Globus pallidus (tissue), 1 donor: ENCODE measurements around the gene PHKA2.

Experiments used
- DNase-seq: peaks from one replicate; pipeline ENCODE4 v3.0.0-alpha.2; 2015; ENCODE audit warnings: low spot score

Gene PHKA2

GRCh38 chrX:18889346-18890048, 94.4 kb downstream of the PHKA2 start:
- DNase-seq: no peak

- DNase-seq: no peak
Measured at GRCh38 chrX:18888281-18888680, 95.6 kb downstream of the PHKA2 start.

- no peak for DNase-seq
Measured at GRCh38 chrX:18887825-18888212, 96.1 kb downstream of the PHKA2 start.

- DNase-seq: no peak
Measured at GRCh38 chrX:18887177-18887824, 96.6 kb downstream of the PHKA2 start.

GRCh38 chrX:18886344-18887161, 97.4 kb downstream of the PHKA2 start:
- peak; percentile 42 for DNase-seq

GRCh38 chrX:18886005-18886343, 97.9 kb downstream of the PHKA2 start:
- no peak for DNase-seq

- no peak for DNase-seq
Measured at GRCh38 chrX:18885328-18886004, 98.4 kb downstream of the PHKA2 start.

GRCh38 chrX:18884916-18885315, 99.0 kb downstream of the PHKA2 start:
- no peak for DNase-seq

- DNase-seq: no peak
Measured at GRCh38 chrX:18883961-18884765, 99.8 kb downstream of the PHKA2 start.

- DNase-seq: no peak
Measured at GRCh38 chrX:18883234-18883960, 100.5 kb downstream of the PHKA2 start.

- no peak for DNase-seq
Measured at GRCh38 chrX:18879144-18879543, 104.8 kb downstream of the PHKA2 start.

GRCh38 chrX:18877469-18877868, 106.4 kb downstream of the PHKA2 start:
- no peak for DNase-seq

- no peak for DNase-seq
Measured at GRCh38 chrX:18875256-18875878, 108.5 kb downstream of the PHKA2 start.

- no peak for DNase-seq
Measured at GRCh38 chrX:18874560-18875255, 109.2 kb downstream of the PHKA2 start.

- no peak for DNase-seq
Measured at GRCh38 chrX:18873836-18874235, 110.1 kb downstream of the PHKA2 start.

GRCh38 chrX:18873189-18873791, 110.6 kb downstream of the PHKA2 start:
- no peak for DNase-seq

GRCh38 chrX:18872621-18873020, 111.3 kb downstream of the PHKA2 start:
- DNase-seq: no peak

- no peak for DNase-seq
Measured at GRCh38 chrX:18871970-18872369, 111.9 kb downstream of the PHKA2 start.

GRCh38 chrX:18871161-18871890, 112.6 kb downstream of the PHKA2 start:
- no peak for DNase-seq
